Measurements from ENCODE around the gene NOC2L.
"Not testable (repeated sequence)": the region's sequence is repeated elsewhere in the genome, so short reads cannot be mapped to it uniquely, and the experiment has no call there.

Gene NOC2L

DNA sequence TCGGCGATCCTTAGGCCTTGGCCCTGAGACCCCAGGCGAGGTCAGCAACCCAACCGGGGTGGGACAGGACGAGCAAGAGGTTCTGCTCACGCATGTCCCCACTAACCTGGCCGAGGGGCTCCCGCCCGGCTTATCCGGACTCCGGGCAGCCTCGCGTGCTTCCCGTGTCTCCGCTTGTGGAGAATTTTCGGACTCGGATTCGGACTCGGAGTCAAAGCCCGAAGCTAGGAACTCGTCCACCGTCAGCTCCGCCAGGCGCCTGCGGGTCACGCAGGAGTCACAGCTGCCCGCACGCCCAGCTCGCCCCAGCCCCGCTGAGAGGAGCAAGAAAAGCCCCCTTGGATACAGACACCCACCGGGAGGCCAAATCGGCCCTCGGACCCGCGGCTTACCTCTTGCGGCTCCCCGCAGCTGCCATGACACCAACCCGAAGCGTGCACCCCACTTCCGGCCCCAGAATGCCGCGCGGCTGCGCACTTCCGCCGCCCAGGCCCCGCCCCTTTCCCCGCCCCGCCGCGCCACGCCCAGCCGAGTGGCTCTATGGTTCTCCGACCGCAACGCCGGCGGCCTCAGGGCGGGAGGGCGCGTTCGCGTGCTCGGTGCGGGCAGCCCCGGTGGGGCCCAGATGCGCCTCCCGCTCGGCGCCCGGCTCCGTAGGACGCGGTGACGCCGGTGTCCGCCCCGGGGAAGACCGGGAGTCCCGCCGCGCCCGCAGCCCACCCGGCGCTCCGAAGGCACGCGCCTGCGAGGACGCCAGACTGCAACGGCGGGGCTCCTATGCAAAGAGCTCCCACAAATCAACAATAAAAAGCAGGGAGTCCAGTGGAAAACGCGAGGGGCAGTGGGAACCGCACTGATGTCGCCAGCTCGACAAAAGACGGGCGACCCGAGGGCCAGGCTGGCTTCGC lies at the start of gene NOC2L:
TSS of gene NOC2L (minus strand) at position 434 of the 908 bp plus-strand sequence. CDS start at position 418, 16 bp downstream.
- DNase-seq (ENCODE audit: low spot score) = peak; percentile 97

DNA sequence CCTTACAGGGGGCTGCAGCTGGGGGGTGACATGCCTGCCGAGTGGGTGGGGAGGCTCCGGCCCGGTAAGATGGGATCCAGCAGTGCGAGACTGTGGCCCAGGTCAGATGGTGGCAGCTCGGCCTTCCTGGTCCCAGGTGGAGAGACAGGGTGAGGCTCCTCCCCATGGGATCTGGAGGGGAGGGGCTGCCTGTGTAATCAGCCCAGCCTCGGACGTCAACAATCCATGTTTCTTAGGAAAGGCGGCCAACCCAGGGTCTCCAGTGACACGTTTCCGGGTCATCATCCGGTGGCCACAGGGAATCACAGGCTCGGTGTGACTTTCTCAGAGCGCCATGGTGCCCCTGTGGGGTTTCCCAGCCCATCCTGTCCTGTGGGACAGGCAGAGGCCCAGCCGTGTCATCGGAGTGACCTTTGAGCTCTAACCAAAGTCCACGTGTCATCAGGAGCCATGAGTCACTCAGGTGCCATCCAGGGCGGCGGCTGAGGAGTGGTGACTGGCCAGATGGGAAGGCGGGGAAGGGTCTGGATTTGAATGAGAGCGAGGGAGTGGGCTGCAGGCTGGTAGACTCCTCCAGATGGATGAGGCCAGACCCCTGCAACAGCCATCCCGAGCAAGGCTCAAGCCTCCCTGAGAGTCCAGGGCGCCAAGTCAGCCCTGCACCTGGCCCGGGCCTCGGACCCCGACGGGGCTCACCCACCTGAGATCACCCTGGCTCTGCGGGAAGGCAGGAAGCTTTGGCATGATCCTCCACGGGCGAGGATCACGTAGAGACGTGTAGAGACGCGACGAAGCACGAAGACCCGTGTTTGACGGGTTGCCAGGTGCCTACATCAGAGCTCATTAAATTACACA lies 47.5 kb upstream of the NOC2L start:
- peak; percentile 54 for DNase-seq (ENCODE audit: low spot score)

GRCh38 chr1:1005774-1006304 lies 46.8 kb upstream of the NOC2L start:
- no peak for DNase-seq (ENCODE audit: low spot score)

DNA sequence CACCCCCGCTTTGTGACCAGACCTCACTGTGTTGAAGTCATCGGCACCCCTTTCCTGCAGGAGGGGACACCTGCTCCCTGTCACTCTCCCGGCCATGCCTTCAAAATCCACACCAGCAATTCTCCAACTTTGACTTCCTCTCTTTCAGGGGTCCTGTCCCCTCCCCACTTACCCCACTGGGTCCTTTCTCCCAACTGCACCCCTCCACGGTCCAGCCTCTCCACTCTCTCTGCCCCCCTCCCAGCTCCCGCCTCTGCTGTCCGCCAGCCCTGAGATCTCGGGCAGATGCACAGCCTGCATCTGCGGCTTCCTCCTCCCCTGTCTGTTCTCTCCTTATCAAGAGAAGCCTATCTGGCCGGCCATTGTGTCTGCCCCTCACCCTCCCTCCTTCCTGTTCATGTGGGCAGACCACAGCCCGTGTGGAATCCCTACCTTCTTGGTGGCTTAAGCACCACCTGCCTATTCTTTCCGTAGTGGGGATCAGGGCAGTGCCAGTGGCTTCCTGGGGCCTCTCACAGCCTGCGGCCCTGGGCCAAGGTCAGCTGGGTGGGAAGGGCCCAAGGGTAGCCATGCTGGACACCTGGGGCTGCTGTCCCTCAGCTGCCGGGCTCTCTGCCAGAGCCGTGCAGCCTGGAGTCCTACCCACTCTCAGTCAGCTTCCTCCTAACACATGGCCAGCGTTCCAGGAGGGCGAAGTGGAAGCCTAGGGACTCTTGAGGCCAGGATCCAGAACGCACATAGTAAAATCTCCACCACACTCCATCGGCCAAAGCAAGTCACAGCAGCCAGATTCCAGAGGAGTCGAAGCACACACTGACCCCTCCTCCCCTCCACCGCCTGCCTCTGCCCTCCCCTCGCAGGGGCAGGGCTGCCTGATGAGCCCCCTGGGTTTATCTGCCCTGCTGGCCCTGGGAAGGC lies 46.0 kb upstream of the NOC2L start:
- DNase-seq (ENCODE audit: low spot score) = peak; percentile 75

DNA sequence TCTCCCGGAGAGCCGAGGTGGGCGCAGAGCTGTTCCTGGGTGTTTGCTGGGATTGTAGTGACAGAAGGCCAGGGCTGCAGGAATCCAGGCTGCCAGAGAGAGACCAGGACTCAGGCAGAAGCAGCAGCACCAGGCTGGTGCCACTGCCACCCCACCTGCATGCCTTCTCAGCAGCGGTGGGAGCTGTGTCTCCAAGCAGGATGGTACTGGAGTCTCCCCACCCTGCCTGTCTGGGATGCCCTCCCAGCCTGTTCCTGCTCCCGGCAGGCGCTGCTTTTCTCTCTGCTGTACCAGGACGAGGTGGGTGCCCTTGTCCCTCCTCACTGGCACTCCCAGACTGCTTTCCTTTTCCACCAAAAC lies 45.3 kb upstream of the NOC2L start:
- DNase-seq (ENCODE audit: low spot score) = no peak

- peak; percentile 55 for DNase-seq (ENCODE audit: low spot score)
Observed at GRCh38 chr1:1003618-1004419, 44.8 kb upstream of the NOC2L start.

GRCh38 chr1:1001057-1001783 lies 42.2 kb upstream of the NOC2L start:
- peak; percentile 76 for DNase-seq (ENCODE audit: low spot score)

- DNase-seq (ENCODE audit: low spot score) = peak; percentile 91
Observed at GRCh38 chr1:1000357-1001056, 41.5 kb upstream of the NOC2L start.

- peak; percentile 98 for DNase-seq (ENCODE audit: low spot score)
Observed at GRCh38 chr1:999725-1000356, 40.8 kb upstream of the NOC2L start, which contains the start of gene HES4. HES4 (minus strand) TSS chr1:1000097; CDS start chr1:999973, 124 bp downstream.

DNA sequence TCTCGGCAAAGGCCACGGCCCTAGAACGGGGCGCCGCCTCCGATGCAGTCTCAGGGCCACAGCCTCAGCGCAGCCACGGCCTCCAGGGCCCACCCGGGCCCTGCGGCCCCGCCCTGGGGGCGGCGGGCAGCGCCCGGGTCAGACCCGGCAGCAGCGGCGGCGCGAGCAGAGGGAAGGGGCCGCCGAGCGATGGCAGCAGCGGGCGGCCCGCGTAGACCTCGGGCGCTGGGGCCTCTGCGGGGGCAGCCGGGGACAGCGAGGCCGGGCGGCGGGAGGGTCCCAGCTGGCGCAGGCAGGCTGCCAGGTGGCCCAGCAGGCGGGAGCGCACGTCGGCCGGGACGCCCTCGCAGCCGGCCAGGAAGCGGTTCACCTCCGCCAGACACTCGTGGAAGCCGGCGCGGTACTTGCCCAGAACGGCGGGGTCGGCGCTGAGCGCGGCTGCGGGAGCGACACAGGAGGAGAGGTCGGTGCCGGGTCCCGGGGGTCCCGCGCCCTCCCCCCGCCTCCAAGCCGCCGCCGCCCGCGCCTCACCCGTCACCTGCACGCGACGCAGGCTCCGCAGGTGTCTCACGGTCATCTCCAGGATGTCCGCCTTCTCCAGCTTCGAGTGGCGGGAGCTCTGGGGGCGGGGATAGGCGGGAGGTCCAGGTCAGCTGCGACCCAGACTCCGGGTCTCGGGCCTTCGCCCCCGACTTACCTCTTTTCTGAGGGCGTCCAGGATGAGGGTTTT lies 40.1 kb upstream of the NOC2L start:
- no peak for DNase-seq (ENCODE audit: low spot score)

DNA sequence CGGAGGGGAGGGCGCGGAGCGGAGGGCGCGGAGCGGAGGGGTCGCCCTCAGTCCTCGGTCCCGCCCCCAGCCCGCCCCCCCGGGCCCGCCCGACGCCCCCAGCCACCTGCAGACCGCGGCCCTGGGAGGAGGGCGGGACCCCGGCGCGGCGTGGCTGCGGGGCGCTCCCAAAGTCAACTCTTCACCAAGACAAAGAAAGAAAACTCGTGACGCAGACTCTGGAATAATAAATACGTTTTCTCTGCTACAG lies 39.6 kb upstream of the NOC2L start:
- DNase-seq (ENCODE audit: low spot score) = no peak

DNA sequence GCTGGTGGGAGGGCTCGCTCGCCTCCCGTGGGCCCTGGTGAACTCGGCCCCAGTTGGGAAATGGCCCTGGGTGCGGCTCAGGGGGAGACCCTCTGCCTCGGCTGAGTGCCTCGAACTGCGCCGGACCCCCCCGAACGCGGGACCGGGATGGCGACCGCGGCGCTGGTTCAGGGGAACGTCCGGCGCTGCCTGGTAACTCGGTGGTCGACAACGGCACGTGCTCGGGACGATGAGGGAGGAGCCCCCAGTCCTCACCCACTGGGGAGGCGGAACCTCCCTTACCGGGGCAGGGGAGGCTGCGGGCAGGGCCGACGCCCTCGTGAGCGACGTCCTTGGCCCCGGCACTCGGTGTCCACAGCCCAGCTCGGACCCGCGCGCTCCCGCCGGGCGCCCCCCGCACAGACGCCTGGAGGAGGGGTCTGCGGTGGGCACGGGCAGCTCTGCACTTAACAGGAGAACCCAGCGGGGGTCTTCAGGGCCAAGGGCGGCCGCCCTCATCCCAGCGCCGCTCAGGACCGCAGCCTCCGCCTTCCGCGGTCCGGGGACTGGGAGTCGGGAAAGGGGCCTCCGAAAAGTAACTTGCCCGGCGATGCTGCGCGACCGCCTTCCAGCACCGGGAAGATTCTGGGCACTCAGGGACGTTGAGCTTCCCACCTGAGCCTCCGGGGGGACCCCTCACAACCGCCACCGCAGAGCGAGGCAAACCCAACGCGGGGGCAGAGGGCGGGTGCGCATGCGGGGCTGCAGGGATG lies 39.1 kb upstream of the NOC2L start:
- peak; percentile 82 for DNase-seq (ENCODE audit: low spot score)

DNA sequence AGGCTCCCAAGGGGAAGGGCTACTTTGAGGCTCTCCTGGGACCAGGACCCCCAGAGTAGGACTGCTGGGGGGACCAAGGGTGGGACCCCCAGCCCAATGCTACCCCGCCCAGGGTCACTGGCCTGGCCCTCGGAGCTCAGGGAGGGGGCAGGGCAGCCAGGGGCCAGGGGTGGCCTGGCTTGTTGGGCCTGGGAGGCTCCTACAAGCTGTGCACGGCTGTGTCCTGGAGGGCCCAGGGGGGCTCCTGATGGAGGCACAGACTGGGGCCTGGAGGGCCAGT lies 38.6 kb upstream of the NOC2L start:
- no peak for DNase-seq (ENCODE audit: low spot score)

GRCh38 chr1:996851-997712 lies 38.0 kb upstream of the NOC2L start:
- DNase-seq (ENCODE audit: low spot score) = peak; percentile 68

- peak; percentile 53 for DNase-seq (ENCODE audit: low spot score)
Observed at GRCh38 chr1:995665-996633, 36.9 kb upstream of the NOC2L start.

- not testable (repeated sequence) for DNase-seq (ENCODE audit: low spot score)
Observed at GRCh38 chr1:994546-994945, 35.5 kb upstream of the NOC2L start.
